Stimulated activated CD8-positive, alpha-beta memory T cell treated with anti-CD3 and anti-CD28 coated beads, Interleukin-7, amount 100 ng/mL, for 4 hours (primary cell): Measurements from ENCODE around the gene S100A7A.
"Not testable (repeated sequence)": the region's sequence is repeated elsewhere in the genome, so short reads cannot be mapped to it uniquely, and the experiment has no call there.

Experiments used
- DNase-seq, 2 donors: peaks; one replicate each; pipeline ENCODE4 v3.0.0-alpha.2; 2020; ENCODE audit warnings: low read depth in 2 of 2

The S100A7A gene

GRCh38 chr1:153459655-153460054 lies 43.3 kb downstream of the S100A7A start:
- no peak for DNase-seq

DNA sequence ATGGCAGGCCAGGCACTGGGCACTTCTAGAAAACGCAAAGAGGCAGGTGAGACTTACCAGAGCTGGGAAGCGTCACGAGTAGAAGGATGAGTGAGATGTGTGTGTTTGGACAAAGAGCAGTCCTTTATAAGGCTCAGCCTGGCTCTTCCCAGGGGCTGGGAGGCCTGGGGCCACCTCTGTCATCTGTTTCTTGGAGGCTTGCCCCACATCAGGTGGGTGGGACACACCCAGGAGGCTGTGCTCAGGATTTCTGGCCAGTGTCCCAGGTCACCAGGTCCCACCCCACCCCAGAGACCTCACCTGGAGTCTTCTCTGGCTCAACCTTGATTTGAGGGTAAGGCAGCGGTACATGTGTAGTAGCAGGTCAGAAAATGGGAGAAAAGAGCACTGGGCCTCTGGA lies 44.2 kb downstream of the S100A7A start, which contains the start of gene S100A7:
S100A7 (minus strand) TSS at position 101 of the 400 bp plus-strand sequence. CDS start 1,638 bp downstream, outside the sequence.
- no peak for DNase-seq

- not testable (repeated sequence) for DNase-seq
Measured at GRCh38 chr1:153462741-153463140, 46.4 kb downstream of the S100A7A start.

GRCh38 chr1:153465811-153466636 lies 49.7 kb downstream of the S100A7A start:
- peak; percentile 34 to 35 for DNase-seq

DNA sequence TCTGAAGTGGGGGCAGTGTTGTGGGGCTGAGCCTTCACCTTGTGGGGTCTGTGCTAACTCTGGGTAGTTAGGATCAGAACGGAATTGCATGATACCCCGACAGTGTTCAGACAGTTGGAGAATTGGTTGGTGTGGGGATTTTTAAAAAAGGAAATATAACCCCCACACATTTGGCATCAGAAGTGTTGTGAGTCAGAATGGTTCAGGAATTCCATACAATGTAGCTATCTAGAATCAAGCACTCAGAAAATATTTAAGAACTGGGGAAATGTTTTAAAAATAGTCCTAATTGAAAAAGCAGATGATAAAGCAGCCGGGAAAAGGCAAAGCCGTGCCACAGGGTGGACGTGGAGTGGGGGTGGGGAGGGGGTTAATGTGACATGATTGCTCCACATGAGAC lies 50.6 kb downstream of the S100A7A start:
- DNase-seq, result no peak

DNA sequence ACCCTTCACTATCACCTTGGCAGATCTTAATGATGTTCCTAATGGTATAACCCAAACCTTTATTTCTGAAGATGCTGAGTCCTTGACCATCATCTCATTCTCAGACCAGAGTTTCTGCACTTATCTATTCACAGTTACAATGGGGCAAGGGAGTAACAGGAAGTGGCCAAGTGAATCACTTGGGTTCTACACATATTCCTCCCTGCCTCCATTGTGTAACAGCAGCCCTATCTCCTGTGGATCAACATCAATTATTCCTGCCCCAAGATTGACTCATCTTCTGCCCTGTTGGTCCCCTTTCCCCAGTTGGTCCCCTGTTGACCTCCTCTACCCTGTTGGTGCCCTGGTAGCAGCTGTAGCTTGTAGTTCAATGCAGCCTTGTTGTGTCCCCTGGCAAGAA lies 54.4 kb downstream of the S100A7A start:
- DNase-seq, result no peak
